CD14-positive monocyte (primary cell): Measurements from ENCODE around the gene RALB. TPM values are rescaled to one million over a fixed set of nuclear protein-coding genes. Genes with fewer than 3 reads are reported as not detected.

Source experiments
- DNase-seq, 3 donors: peaks; one replicate each; pipeline ENCODE4 v3.0.0-alpha.2; 2011 to 2022
- H2AFZ ChIP-seq: 2 replicates; pipeline ENCODE4 v1.6.0; 2012; ENCODE audit warnings: mild to moderate bottlenecking, low read depth, low read length, inconsistent platforms; ENCODE audit not compliant: insufficient read depth, poor library complexity, severe bottlenecking
- H3K27ac ChIP-seq, 2 donors: 1 replicate in 1 of 2; 2 replicates in 1 of 2; pipeline ENCODE4 v1.5.1; 2012 to 2013; ENCODE audit warnings: low read length in 2 of 2, control low read depth in 1 of 2, inconsistent platforms in 1 of 2, low read depth in 1 of 2, mild to moderate bottlenecking in 1 of 2
- H3K27me3 ChIP-seq, 2 donors: one replicate each; pipeline versions ENCODE4 v1.6.0 to v1.6.1; 2011 to 2013; ENCODE audit warnings: low read length in 2 of 2; ENCODE audit not compliant: control insufficient read depth in 2 of 2, insufficient read depth in 2 of 2
- H3K36me3 ChIP-seq, 2 donors: replicated peaks in 1 of 2; 1 replicate in 1 of 2; 2 replicates in 1 of 2; pipeline versions ENCODE4 v1.5.1 to v1.6.1; 2012 to 2013; ENCODE audit warnings: low read length in 2 of 2, control low read depth in 1 of 2, inconsistent platforms in 1 of 2, mild to moderate bottlenecking in 1 of 2; ENCODE audit not compliant: insufficient read depth in 2 of 2, control insufficient read depth in 1 of 2
- H3K4me1 ChIP-seq, 2 donors: 1 replicate in 1 of 2; 2 replicates in 1 of 2; pipeline versions ENCODE4 v1.5.1 to v1.6.1; 2012 to 2013; ENCODE audit warnings: low read length in 2 of 2, control low read depth in 1 of 2, inconsistent platforms in 1 of 2, mild to moderate bottlenecking in 1 of 2, moderate library complexity in 1 of 2; ENCODE audit not compliant: insufficient read depth in 2 of 2, control insufficient read depth in 1 of 2
- H3K4me2 ChIP-seq: replicated peaks from 2 replicates; pipeline ENCODE3; 2012; ENCODE audit warnings: low read length, moderate library complexity, mild to moderate bottlenecking; ENCODE audit not compliant: poor library complexity, severe bottlenecking; ENCODE audit errors: extremely low read depth
- H3K4me3 ChIP-seq, 3 experiments: fragments of 200-600 bp in 1 of 3; sonication (generic) in 1 of 3; replicated peaks in 1 of 3; 1 replicate in 2 of 3; 2 replicates in 1 of 3; pipeline ENCODE4 v1.5.1; 2011 to 2013; ENCODE audit warnings: low read length in 3 of 3, mild to moderate bottlenecking in 3 of 3, control low read depth in 2 of 3, low read depth in 2 of 3, inconsistent platforms in 1 of 3, moderate library complexity in 1 of 3
- H3K79me2 ChIP-seq: 2 replicates; pipeline ENCODE4 v1.6.0; 2012; ENCODE audit warnings: mild to moderate bottlenecking, control low read depth, inconsistent platforms, low read length, moderate library complexity; ENCODE audit not compliant: insufficient read depth
- H3K9ac ChIP-seq: 2 replicates; pipeline ENCODE4 v1.6.0; 2017; ENCODE audit warnings: low read length, mild to moderate bottlenecking; ENCODE audit not compliant: insufficient read depth, poor library complexity, severe bottlenecking
- H3K9me3 ChIP-seq, 2 donors: replicated peaks in 1 of 2; 1 replicate in 1 of 2; 2 replicates in 1 of 2; pipeline versions ENCODE4 v1.5.1 to v1.6.1; 2012 to 2013; ENCODE audit warnings: low read length in 2 of 2, control low read depth in 1 of 2; ENCODE audit not compliant: control insufficient read depth in 1 of 2, insufficient read depth in 1 of 2
- H4K20me1 ChIP-seq: 2 replicates; pipeline ENCODE4 v1.6.0; 2012; ENCODE audit warnings: mild to moderate bottlenecking, low read length, control low read depth, moderate library complexity; ENCODE audit not compliant: insufficient read depth
- H3K27ac Mint-ChIP-seq, 7 donors: one replicate each; pipeline ENCODE4 v1.8.0; 2020; ENCODE audit warnings: mild to moderate bottlenecking in 7 of 7, mixed read lengths in 7 of 7, moderate library complexity in 6 of 7, inconsistent platforms in 2 of 7
- H3K27me3 Mint-ChIP-seq, 3 donors: one replicate each; pipeline ENCODE4 v1.8.0; 2021 to 2022; ENCODE audit warnings: low read depth in 3 of 3, mild to moderate bottlenecking in 3 of 3, mixed read lengths in 3 of 3, moderate library complexity in 3 of 3, inconsistent platforms in 1 of 3
- H3K36me3 Mint-ChIP-seq, 2 donors: one replicate each; pipeline ENCODE4 v1.8.0; 2020; ENCODE audit warnings: mixed read lengths in 2 of 2, inconsistent platforms in 1 of 2, mild to moderate bottlenecking in 1 of 2
- H3K4me1 Mint-ChIP-seq: one replicate; pipeline ENCODE4 v1.8.0; 2020; ENCODE audit warnings: mild to moderate bottlenecking, mixed read lengths
- H3K4me3 Mint-ChIP-seq, 2 donors: one replicate each; pipeline ENCODE4 v1.8.0; 2020; ENCODE audit warnings: mild to moderate bottlenecking in 2 of 2, mixed read lengths in 2 of 2, moderate library complexity in 1 of 2
- H3K9me3 Mint-ChIP-seq, 7 donors: one replicate each; pipeline ENCODE4 v1.8.0; 2020 to 2022; ENCODE audit warnings: mixed read lengths in 7 of 7, mild to moderate bottlenecking in 6 of 7, moderate library complexity in 6 of 7, inconsistent platforms in 2 of 7
- CTCF ChIP-seq: fragments of 200-600 bp; IDR thresholded peaks from one replicate; pipeline ENCODE4 v1.8.0; 2022; ENCODE audit warnings: antibody characterized with exemption, mild to moderate bottlenecking
- WGBS: methylation state at CpG from one replicate; pipeline ENCODE4 v1.1.5; 2013; ENCODE audit warnings: missing lambda C conversion rate; ENCODE audit not compliant: insufficient coverage; 5-methylcytosine and 5-hydroxymethylcytosine counted together
- intact Hi-C, 2 donors: fragments of 100-400 bp; cut with micrococcal nuclease; formaldehyde crosslinking; loops; one replicate each; pipeline versions ENCODE4 v1.15.0 to v1.15.1; 2023
- polyA plus RNA-seq, 3 donors: library from polyadenylated mRNA; depleted of rRNA in 1 of 3; unstranded in 2 of 3; stranded (reverse) in 1 of 3; fragments of 300-500 nt in 2 of 3; fragments of >200 nt in 1 of 3; fragmentation: Illumina TruSeq in 2 of 3; gene quantifications; 1 replicate in 2 of 3; 2 replicates in 1 of 3; pipeline ENCODE4 v1.2.3, GENCODE V29; 2012 to 2021

The RALB gene
- polyA plus RNA-seq, 3 donors = 57.2 to 163 (median 139) TPM

GRCh38 chr2:120250640-120251039, 2.0 kb upstream of the RALB start:
- Histone ChIP-seq H3K36me3 (no peaks in the 10 kb centered on the region), H3K4me3 (no peak overlapping the region), H3K79me2 (peaks cover 24% of the 10 kb centered on the region), H3K27me3 (no peaks in the 10 kb centered on the region), H3K27ac (no peak overlapping the region), H3K4me2 (no peak overlapping the region), H4K20me1 (peaks cover 25% of the 10 kb centered on the region), H3K4me1 (peaks cover 32 to 37% of the 10 kb centered on the region in 2 donors), H2AFZ (no peak overlapping the region), H3K9me3 (no peaks in the 10 kb centered on the region), H3K9ac (no peak overlapping the region)
- WGBS = 91% methylated on average over 3 of the region's 4 CpGs
- intact Hi-C loops = no loop called here
- Mint-ChIP-seq H3K36me3 (peaks cover 0 to under 1% of the 10 kb centered on the region in 2 donors), H3K9me3 (no peaks in the 10 kb centered on the region), H3K27me3 (peaks cover 11 to 19% (median 16%) of the 10 kb centered on the region in 3 donors), H3K4me3 (no peak overlapping the region), H3K4me1 (peaks cover 31% of the 10 kb centered on the region), H3K27ac (no peak overlapping the region)
- DNase-seq = no peak
- TF ChIP-seq CTCF = no peak

- peaks cover 36 to 42% of the 10 kb centered on the region in 2 donors for H3K4me1 ChIP-seq
- intact Hi-C loops = no loop called here
- no peak for TF ChIP-seq CTCF
- Mint-ChIP-seq H3K27ac (no peak overlapping the region), H3K4me1 (peaks cover 35% of the 10 kb centered on the region), H3K4me3 (no peak overlapping the region), H3K27me3 (peaks cover 11 to 19% (median 16%) of the 10 kb centered on the region in 3 donors), H3K9me3 (peaks cover 0 to 3% (median 0%) of the 10 kb centered on the region in 7 donors), H3K36me3 (peaks cover 2 to 5% of the 10 kb centered on the region in 2 donors)
- H3K27me3 ChIP-seq = no peaks in the 10 kb centered on the region
- peaks cover 29% of the 10 kb centered on the region for H4K20me1 ChIP-seq
- no peak overlapping the region for H3K27ac ChIP-seq
- peaks cover 29% of the 10 kb centered on the region for H3K79me2 ChIP-seq
- no peaks in the 10 kb centered on the region for H3K36me3 ChIP-seq
- H3K4me2 ChIP-seq = no peak overlapping the region
- H3K9me3 ChIP-seq = no peaks in the 10 kb centered on the region
- no peak overlapping the region for H3K9ac ChIP-seq
- no peak for DNase-seq
- no peak overlapping the region for H2AFZ ChIP-seq
- no peak overlapping the region for H3K4me3 ChIP-seq
- no CpG with 5 or more reads among the region's 3 CpGs for WGBS
Observed at GRCh38 chr2:120251078-120251477, 1.6 kb upstream of the RALB start.
